Keratinocyte (primary cell): ENCODE data around the gene CD63.

Experiments
- EZH2 ChIP-seq: IDR thresholded peaks from one replicate; pipeline ENCODE4 v1.6.1; 2012; ENCODE audit warnings: inconsistent platforms, mild to moderate bottlenecking, low read length, moderate library complexity
- TF ChIP-seq, protein P1 (sequence below), 3 experiments: IDR thresholded peaks in 1 of 3; conservative IDR thresholded peaks in 1 of 3; optimal IDR thresholded peaks in 1 of 3; 2 replicates in 2 of 3; 3 replicates in 1 of 3; pipeline versions ENCODE3 to v1.5.1; 2011; ENCODE audit warnings: low read length in 3 of 3, mild to moderate bottlenecking in 3 of 3, moderate library complexity in 2 of 3, control low read depth in 1 of 3, inconsistent platforms in 1 of 3; ENCODE audit not compliant: insufficient read depth in 2 of 3; ENCODE audit errors: extremely low read depth in 1 of 3

- TF ChIP-seq EZH2: no peak
- TF ChIP-seq, protein P1, sequence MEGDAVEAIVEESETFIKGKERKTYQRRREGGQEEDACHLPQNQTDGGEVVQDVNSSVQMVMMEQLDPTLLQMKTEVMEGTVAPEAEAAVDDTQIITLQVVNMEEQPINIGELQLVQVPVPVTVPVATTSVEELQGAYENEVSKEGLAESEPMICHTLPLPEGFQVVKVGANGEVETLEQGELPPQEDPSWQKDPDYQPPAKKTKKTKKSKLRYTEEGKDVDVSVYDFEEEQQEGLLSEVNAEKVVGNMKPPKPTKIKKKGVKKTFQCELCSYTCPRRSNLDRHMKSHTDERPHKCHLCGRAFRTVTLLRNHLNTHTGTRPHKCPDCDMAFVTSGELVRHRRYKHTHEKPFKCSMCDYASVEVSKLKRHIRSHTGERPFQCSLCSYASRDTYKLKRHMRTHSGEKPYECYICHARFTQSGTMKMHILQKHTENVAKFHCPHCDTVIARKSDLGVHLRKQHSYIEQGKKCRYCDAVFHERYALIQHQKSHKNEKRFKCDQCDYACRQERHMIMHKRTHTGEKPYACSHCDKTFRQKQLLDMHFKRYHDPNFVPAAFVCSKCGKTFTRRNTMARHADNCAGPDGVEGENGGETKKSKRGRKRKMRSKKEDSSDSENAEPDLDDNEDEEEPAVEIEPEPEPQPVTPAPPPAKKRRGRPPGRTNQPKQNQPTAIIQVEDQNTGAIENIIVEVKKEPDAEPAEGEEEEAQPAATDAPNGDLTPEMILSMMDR (optimal IDR thresholded peaks at IDR 0.05 in 1 of 3, IDR thresholded peaks at IDR 0.05 in 1 of 3, conservative IDR thresholded peaks at IDR 0.05 in 1 of 3; ENCODE audit: extremely low read depth in 1 of 3, insufficient read depth in 2 of 3, low read length in 3 of 3): no peak
These were observed 52.1 kb downstream of the CD63 start for GRCh38 chr12:55676707-55677106.
